GM18508 (cell line): ENCODE data around the gene KTN1.

Experiments
- ATAC-seq: cut with Tn5 transposase; IDR thresholded peaks from one replicate; pipeline ENCODE4 v1.9.1; 2021; ENCODE audit warnings: moderate number of reproducible peaks; ENCODE audit not compliant: insufficient read depth, unreplicated experiment

KTN1 gene

GRCh38 chr14:55707365-55707804 is 127.4 kb downstream of the KTN1 start:
- no peak for ATAC-seq

DNA sequence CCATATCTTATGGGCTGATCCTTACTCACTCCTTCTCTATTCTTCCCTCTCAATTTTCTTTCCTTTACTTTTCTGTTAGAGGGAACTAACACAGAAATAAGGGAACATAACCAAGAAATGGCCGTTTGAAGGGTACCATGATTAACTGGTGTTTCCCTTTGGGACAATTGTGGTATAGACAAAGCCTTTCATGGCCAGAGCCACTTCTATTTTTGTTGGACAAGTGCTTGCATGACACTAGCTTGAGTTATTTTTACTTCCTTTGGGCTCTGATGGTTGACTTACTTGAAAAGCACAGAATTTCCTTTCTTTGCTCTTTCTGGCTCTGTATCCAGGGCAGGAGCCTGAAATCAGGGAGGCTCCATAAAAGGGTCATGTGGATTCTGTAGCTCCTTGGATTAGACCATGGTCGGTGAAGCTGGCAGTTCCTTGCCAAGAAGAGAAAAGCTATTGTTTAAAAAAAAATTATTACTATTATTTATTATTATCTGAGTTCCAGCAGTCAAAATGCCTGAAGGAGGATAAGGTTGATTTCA is 130.6 kb downstream of the KTN1 start:
- no peak for ATAC-seq

- no peak for ATAC-seq
Observed at GRCh38 chr14:55711175-55711811, 131.3 kb downstream of the KTN1 start.

- no peak for ATAC-seq
Observed at GRCh38 chr14:55712491-55712890, 132.5 kb downstream of the KTN1 start.

GRCh38 chr14:55713486-55713885 is 133.5 kb downstream of the KTN1 start:
- ATAC-seq: no peak

GRCh38 chr14:55715889-55716288 is 135.9 kb downstream of the KTN1 start:
- ATAC-seq: no peak

DNA sequence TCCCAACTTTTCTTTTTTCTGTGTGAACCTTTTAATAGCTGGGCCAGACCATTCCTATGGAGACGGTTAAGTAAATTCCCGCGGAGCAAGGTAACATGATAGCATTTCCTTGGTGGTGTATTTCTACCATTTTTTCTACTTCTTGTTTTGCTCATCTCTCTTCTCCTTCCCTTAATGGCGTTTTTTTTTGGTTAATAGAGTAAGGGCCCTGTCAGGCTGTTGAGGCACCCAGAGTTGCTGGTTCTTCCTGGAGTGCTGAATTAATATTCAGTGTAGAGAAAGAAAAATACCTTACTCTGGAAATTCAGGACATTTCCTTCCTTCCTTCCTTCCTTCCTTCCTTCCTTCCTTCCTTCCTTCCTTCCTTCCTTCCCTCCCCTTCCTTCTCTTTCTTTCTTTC is 137.6 kb downstream of the KTN1 start:
- no peak for ATAC-seq

GRCh38 chr14:55718551-55718950 is 138.5 kb downstream of the KTN1 start:
- no peak for ATAC-seq

DNA sequence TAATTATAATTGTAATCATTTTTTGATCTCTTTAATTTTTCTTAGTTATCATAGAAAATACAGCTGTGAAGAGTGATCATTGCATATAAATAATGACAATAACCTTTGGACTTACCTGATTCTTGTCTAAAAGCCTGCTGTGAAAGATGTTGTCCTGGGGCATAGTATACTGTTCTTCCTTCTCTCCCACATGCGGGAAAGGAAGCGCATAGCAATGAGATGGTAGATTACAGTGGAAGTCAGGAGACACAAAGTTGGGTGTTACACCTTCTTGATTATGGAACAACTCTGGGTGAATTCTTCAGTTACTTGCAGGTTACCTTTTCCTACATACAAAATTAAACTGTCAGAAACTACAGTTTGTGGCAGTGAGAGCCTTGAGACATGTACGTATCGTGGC is 140.8 kb downstream of the KTN1 start:
- no peak for ATAC-seq

DNA sequence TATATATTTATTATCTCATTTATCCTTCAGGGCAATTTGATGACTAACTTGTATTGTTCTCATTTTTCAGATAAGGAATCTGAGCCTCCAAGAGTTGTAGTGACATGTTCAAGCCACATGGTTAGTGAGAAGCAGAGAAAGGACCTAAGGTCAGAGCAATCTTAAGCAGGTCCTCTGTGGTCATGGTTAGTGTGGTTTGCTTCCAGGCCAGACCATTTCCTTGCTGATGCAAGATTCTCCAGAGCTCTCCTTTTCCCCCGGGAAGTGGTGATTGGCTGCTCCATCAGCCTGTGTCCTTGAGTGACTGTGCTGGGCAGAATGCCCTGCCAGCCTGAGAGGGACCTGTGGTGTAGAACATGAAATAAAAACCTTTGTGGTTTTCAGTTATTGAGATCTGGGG is 141.3 kb downstream of the KTN1 start:
- ATAC-seq: no peak

DNA sequence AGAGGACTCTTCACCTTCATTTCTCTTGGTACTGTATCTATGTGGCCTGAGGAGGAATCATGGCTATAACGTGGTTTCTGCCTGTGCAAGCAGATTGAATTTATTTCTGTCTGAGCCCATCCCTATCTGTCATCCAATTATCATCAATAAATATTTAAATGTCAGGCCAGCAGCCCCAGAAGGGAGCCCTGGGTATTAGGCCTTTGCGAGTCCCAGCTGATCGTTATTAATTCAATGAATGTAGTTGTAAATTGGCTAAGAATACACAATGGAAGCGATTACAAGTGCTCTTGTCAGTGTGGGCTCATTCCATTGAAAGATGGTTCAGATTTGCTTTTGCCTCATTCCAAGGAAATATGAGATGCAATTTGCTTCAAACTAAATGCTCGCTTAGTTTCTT is 142.0 kb downstream of the KTN1 start:
- ATAC-seq: no peak

- no peak for ATAC-seq
Observed at GRCh38 chr14:55724736-55725135, 144.7 kb downstream of the KTN1 start.

DNA sequence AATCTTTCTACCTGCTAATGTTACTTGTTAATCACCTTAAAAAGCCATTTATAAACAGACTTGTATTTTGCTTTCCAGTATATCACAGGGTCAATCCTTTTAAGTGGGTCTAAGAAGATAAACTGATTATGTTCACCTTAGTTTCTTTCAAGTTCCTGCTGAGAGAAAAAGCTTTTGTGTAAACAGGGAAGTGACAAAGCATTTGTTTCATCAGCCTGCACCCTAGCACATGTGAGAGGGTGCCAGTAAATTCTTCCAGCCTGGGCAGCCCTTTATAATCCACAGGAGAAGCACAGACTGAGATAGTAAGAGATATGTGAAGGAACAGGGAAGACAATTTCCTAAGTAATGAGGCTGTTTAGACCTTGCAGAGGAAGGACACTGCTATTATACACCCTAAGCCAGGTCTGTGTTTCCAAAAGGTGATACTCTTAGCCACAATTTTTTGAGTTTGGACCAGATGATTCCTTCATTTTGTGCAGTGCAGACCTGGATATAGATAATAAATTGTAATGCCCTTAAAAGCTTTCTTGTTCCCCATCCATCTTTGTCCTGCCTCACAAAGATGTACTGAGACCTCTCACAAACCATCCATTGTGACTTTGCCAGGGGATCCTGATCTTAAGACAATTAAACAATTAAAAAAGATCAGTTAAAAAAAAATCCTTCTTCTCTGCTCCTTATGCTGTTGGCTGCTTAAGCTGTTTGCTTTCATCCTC is 150.7 kb downstream of the KTN1 start:
- ATAC-seq: no peak

DNA sequence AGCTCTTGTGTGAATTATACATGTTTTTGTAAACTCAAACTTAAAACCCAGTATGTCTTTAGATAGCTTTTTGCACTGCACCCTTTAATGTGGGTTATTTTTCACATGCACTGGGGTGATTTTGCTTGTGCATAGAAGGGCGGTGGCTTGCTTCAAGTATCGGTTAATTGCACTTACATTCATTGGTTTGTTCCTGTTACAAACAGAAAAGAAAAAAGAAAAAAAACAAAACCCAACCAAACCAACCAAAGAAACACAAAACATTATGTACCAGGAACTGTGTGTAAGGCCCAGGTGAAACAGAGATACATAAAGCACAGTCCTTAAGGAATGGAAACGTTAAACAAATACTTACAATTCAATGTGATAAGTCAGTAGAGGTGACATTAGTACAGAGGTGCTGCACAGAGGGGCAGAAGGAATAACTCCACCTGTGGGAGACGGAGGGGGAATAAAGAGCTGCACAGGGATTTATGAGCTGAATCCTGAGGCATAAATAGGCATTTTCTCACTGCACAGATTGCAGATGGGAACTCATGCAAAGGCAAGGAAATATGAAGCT is 151.4 kb downstream of the KTN1 start:
- no peak for ATAC-seq

- ATAC-seq: no peak
Observed at GRCh38 chr14:55731881-55732498, 152.0 kb downstream of the KTN1 start.

- no peak for ATAC-seq
Observed at GRCh38 chr14:55733599-55733998, 153.6 kb downstream of the KTN1 start.
